H9 (cell line): Measurements from ENCODE around the gene GABRB1. TPM values are rescaled to one million over a fixed set of nuclear protein-coding genes. Genes with fewer than 3 reads are reported as not detected.

Experiments
- DNase-seq: peaks from one replicate; pipeline ENCODE4 v3.0.0-alpha.2; 2017
- H2AFZ ChIP-seq: one replicate; pipeline ENCODE4 v1.6.1; 2013; ENCODE audit warnings: mild to moderate bottlenecking, low read length, control low read depth, moderate library complexity
- H2AK5ac ChIP-seq: 2 replicates; pipeline ENCODE4 v1.6.1; 2013; ENCODE audit warnings: low read length, control low read depth, mixed read lengths; ENCODE audit not compliant: insufficient read length
- H2BK120ac ChIP-seq: one replicate; pipeline ENCODE4 v1.6.1; 2013; ENCODE audit warnings: low read depth, mild to moderate bottlenecking, low read length, control low read depth, inconsistent platforms; ENCODE audit not compliant: poor library complexity, severe bottlenecking
- H2BK12ac ChIP-seq: 2 replicates; pipeline ENCODE4 v1.6.1; 2013; ENCODE audit warnings: low read length, control low read depth, mixed read lengths, low read depth; ENCODE audit not compliant: insufficient read length
- H2BK15ac ChIP-seq: 2 replicates; pipeline ENCODE4 v1.6.1; 2013; ENCODE audit warnings: low read depth, low read length, control low read depth
- H2BK20ac ChIP-seq: one replicate; pipeline ENCODE4 v1.6.1; 2013; ENCODE audit warnings: low read depth, mild to moderate bottlenecking, low read length, control low read depth, inconsistent platforms; ENCODE audit not compliant: poor library complexity, severe bottlenecking
- H2BK5ac ChIP-seq: 2 replicates; pipeline ENCODE4 v1.6.1; 2013; ENCODE audit warnings: low read length, control low read depth, mixed read lengths; ENCODE audit not compliant: insufficient read length
- H3K14ac ChIP-seq: 2 replicates; pipeline ENCODE4 v1.6.1; 2013; ENCODE audit warnings: low read length, control low read depth; ENCODE audit not compliant: insufficient read depth
- H3K18ac ChIP-seq: 2 replicates; pipeline ENCODE4 v1.6.1; 2013; ENCODE audit warnings: low read depth, mild to moderate bottlenecking, mixed read lengths, low read length, control low read depth; ENCODE audit not compliant: insufficient read length
- H3K23ac ChIP-seq: 2 replicates; pipeline ENCODE4 v1.6.1; 2013; ENCODE audit warnings: low read length, control low read depth, mixed read lengths, low read depth; ENCODE audit not compliant: insufficient read length
- H3K23me2 ChIP-seq: 2 replicates; pipeline ENCODE4 v1.6.1; 2013; ENCODE audit warnings: low read depth, mild to moderate bottlenecking, mixed read lengths, low read length, control low read depth; ENCODE audit not compliant: insufficient read length, poor library complexity, severe bottlenecking
- H3K27ac ChIP-seq: 2 replicates; pipeline ENCODE4 v1.5.1; 2013; ENCODE audit warnings: low read length, control low read depth, mixed read lengths, low read depth; ENCODE audit not compliant: insufficient read length
- H3K27me3 ChIP-seq: 2 replicates; pipeline ENCODE4 v1.6.1; 2013; ENCODE audit warnings: low read length, control low read depth, inconsistent platforms; ENCODE audit not compliant: insufficient read depth
- H3K4ac ChIP-seq: 2 replicates; pipeline ENCODE4 v1.6.1; 2013; ENCODE audit warnings: low read depth, mild to moderate bottlenecking, control low read depth, inconsistent platforms, low read length, moderate library complexity
- H3K4me1 ChIP-seq: 2 replicates; pipeline ENCODE4 v1.6.1; 2013; ENCODE audit warnings: low read length, control low read depth, inconsistent platforms; ENCODE audit not compliant: insufficient read depth
- H3K4me2 ChIP-seq: 2 replicates; pipeline ENCODE4 v1.6.1; 2013; ENCODE audit warnings: low read length, control low read depth, mixed read lengths; ENCODE audit not compliant: insufficient read length, insufficient read depth
- H3K56ac ChIP-seq: 2 replicates; pipeline ENCODE4 v1.6.1; 2013; ENCODE audit warnings: low read depth, mild to moderate bottlenecking, mixed read lengths, low read length, control low read depth; ENCODE audit not compliant: insufficient read length
- H3K79me1 ChIP-seq: 2 replicates; pipeline ENCODE4 v1.6.1; 2013; ENCODE audit warnings: low read depth, mild to moderate bottlenecking, moderate library complexity, low read length, control low read depth, inconsistent platforms; ENCODE audit not compliant: insufficient read depth, poor library complexity, severe bottlenecking
- H3K79me2 ChIP-seq: 2 replicates; pipeline ENCODE4 v1.6.1; 2013; ENCODE audit warnings: low read length, control low read depth, inconsistent platforms; ENCODE audit not compliant: insufficient read depth
- H3K9ac ChIP-seq: 2 replicates; pipeline ENCODE4 v1.6.1; 2013; ENCODE audit warnings: low read length, control low read depth, mixed read lengths; ENCODE audit not compliant: insufficient read length; ENCODE audit errors: extremely low read depth
- H3K9me3 ChIP-seq: one replicate; pipeline ENCODE4 v1.6.1; 2013; ENCODE audit warnings: low read depth, low read length, inconsistent platforms; ENCODE audit not compliant: control insufficient read depth
- H3T11ph ChIP-seq: one replicate; pipeline ENCODE4 v1.6.1; 2013; ENCODE audit warnings: mild to moderate bottlenecking, low read length, control low read depth, inconsistent platforms
- H4K20me1 ChIP-seq: one replicate; pipeline ENCODE4 v1.6.1; 2013; ENCODE audit not compliant: control insufficient read depth, insufficient read length, insufficient read depth
- H4K5ac ChIP-seq: 2 replicates; pipeline ENCODE4 v1.6.1; 2013; ENCODE audit warnings: low read depth, mild to moderate bottlenecking, mixed read lengths, low read length, control low read depth; ENCODE audit not compliant: insufficient read length
- H4K8ac ChIP-seq: replicated peaks from 2 replicates; pipeline ENCODE4 v1.6.1; 2013; ENCODE audit warnings: low read length, control low read depth, mixed read lengths, low read depth; ENCODE audit not compliant: insufficient read length
- H4K91ac ChIP-seq: 2 replicates; pipeline ENCODE4 v1.6.1; 2013; ENCODE audit warnings: low read depth, mild to moderate bottlenecking, moderate library complexity, mixed read lengths, low read length, control low read depth; ENCODE audit not compliant: insufficient read length
- H3K27ac Mint-ChIP-seq, 3 experiments: 2 replicates in 2 of 3; 3 replicates in 1 of 3; pipeline ENCODE4 v1.8.0; 2020 to 2021; ENCODE audit warnings: mixed read lengths in 3 of 3, mild to moderate bottlenecking in 1 of 3, moderate library complexity in 1 of 3
- H3K27me3 Mint-ChIP-seq: 2 replicates; pipeline ENCODE4 v1.8.0; 2021; ENCODE audit warnings: low read depth, mild to moderate bottlenecking, moderate library complexity, mixed read lengths
- H3K36me3 Mint-ChIP-seq, 3 experiments: 2 replicates in 2 of 3; 3 replicates in 1 of 3; pipeline ENCODE4 v1.8.0; 2020 to 2021; ENCODE audit warnings: low read depth in 3 of 3, mixed read lengths in 3 of 3; ENCODE audit not compliant: insufficient read depth in 1 of 3
- H3K4me1 Mint-ChIP-seq, 2 experiments: 2 replicates each; pipeline ENCODE4 v1.8.0; 2020; ENCODE audit warnings: mixed read lengths in 2 of 2
- H3K4me3 Mint-ChIP-seq, 2 experiments: 2 replicates in 1 of 2; 3 replicates in 1 of 2; pipeline ENCODE4 v1.8.0; 2020 to 2021; ENCODE audit warnings: mild to moderate bottlenecking in 2 of 2, mixed read lengths in 2 of 2, moderate library complexity in 1 of 2
- H3K9me3 Mint-ChIP-seq, 2 experiments: 2 replicates in 1 of 2; 3 replicates in 1 of 2; pipeline ENCODE4 v1.8.0; 2020; ENCODE audit warnings: mild to moderate bottlenecking in 2 of 2, mixed read lengths in 2 of 2, moderate library complexity in 1 of 2
- WGBS: extraction: QIAGEN DNeasy Blood & Tissue Kit; methylation state at CpG from one replicate; pipeline ENCODE4 v1.1.7; 2013; ENCODE audit warnings: missing lambda C conversion rate, low lambda C conversion rate, mixed read lengths; ENCODE audit not compliant: insufficient read length; ENCODE audit errors: extremely low coverage; 5-methylcytosine and 5-hydroxymethylcytosine counted together
- total RNA-seq: library from RNA; stranded (reverse); gene quantifications from 2 replicates; pipeline ENCODE4 v1.2.1, GENCODE V29; 2021
- TF ChIP-seq, protein P1 (sequence below): fragments of 200-600 bp; sonication (generic); conservative IDR thresholded peaks from 3 replicates; pipeline ENCODE4 v1.8.0; 2021; ENCODE audit warnings: antibody characterized with exemption, mild to moderate bottlenecking

GABRB1 gene
- total RNA-seq, 1 experiment from 2014 or later = 0.39 TPM

DNA sequence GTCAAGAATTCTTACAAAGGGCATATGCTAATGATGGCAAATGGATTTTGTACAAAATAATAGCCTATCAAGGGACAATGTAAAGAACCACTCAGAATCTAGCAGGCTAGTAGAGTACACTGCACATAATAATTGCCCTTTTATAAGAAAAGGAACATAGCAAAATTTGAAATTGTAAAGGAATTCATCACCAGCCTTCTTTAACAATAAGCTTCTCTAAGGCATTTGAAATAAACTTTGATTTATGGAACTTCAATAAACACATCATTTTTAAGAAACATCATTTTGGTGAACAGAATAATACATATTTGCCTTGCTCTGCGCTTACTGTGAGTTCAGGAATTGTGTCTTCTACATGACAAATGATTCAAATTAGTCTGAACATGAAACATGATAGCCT lies 444.0 kb downstream of the GABRB1 start:
- Histone ChIP-seq H3K79me2 (no peaks in the 10 kb centered on the region), H2AK5ac (no peak overlapping the region), H3K27me3 (no peaks in the 10 kb centered on the region), H3K4me1 (no peaks in the 10 kb centered on the region; the same call in 1 of the 2 replicates), H3K27ac (no peak overlapping the region), H4K5ac (no peak overlapping the region), H3K9ac (no peak overlapping the region), H3K56ac (no peak overlapping the region), H2BK120ac (no peak overlapping the region), H3K4me2 (no peak overlapping the region), H3K9me3 (no peaks in the 10 kb centered on the region), H3K14ac (no peak overlapping the region), H2AFZ (no peak overlapping the region), H2BK20ac (no peak overlapping the region), H4K91ac (no peak overlapping the region), H2BK5ac (no peak overlapping the region), H2BK15ac (no peak overlapping the region), H2BK12ac (no peak overlapping the region), H4K8ac (no peak overlapping the region), H3K79me1 (no peaks in the 10 kb centered on the region), H3T11ph (no peak overlapping the region), H3K23ac (no peak overlapping the region), H3K18ac (no peak overlapping the region), H4K20me1 (no peaks in the 10 kb centered on the region), H3K23me2 (no peaks in the 10 kb centered on the region), H3K4ac (no peak overlapping the region)
- peaks cover 12 to 14% of the 10 kb centered on the region in 2 experiments for H3K4me1 Mint-ChIP-seq
- H3K4me3 Mint-ChIP-seq = no peak overlapping the region
- no peak overlapping the region for H3K27ac Mint-ChIP-seq
- WGBS = no CpG with 5 or more reads among the region's 1 CpG
- no peaks in the 10 kb centered on the region for H3K27me3 Mint-ChIP-seq
- H3K36me3 Mint-ChIP-seq = no peaks in the 10 kb centered on the region
- TF ChIP-seq, protein P1, sequence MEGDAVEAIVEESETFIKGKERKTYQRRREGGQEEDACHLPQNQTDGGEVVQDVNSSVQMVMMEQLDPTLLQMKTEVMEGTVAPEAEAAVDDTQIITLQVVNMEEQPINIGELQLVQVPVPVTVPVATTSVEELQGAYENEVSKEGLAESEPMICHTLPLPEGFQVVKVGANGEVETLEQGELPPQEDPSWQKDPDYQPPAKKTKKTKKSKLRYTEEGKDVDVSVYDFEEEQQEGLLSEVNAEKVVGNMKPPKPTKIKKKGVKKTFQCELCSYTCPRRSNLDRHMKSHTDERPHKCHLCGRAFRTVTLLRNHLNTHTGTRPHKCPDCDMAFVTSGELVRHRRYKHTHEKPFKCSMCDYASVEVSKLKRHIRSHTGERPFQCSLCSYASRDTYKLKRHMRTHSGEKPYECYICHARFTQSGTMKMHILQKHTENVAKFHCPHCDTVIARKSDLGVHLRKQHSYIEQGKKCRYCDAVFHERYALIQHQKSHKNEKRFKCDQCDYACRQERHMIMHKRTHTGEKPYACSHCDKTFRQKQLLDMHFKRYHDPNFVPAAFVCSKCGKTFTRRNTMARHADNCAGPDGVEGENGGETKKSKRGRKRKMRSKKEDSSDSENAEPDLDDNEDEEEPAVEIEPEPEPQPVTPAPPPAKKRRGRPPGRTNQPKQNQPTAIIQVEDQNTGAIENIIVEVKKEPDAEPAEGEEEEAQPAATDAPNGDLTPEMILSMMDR = no peak
- H3K9me3 Mint-ChIP-seq = no peaks in the 10 kb centered on the region
- DNase-seq = no peak

Other genes with a start within 250 kb of the GABRB1 start
- gene COX7B2, start 122.3 kb upstream of the GABRB1 start, total RNA-seq = not detected in 2 replicates
- not detected in 2 replicates for gene GABRA4, start 38.0 kb upstream of the GABRB1 start, total RNA-seq